GM19035 (cell line): ENCODE data around the gene MARVELD1.

Source experiments
- ATAC-seq: cut with Tn5 transposase; IDR thresholded peaks from one replicate; pipeline ENCODE4 v1.9.1; 2021; ENCODE audit not compliant: unreplicated experiment

MARVELD1 gene

DNA sequence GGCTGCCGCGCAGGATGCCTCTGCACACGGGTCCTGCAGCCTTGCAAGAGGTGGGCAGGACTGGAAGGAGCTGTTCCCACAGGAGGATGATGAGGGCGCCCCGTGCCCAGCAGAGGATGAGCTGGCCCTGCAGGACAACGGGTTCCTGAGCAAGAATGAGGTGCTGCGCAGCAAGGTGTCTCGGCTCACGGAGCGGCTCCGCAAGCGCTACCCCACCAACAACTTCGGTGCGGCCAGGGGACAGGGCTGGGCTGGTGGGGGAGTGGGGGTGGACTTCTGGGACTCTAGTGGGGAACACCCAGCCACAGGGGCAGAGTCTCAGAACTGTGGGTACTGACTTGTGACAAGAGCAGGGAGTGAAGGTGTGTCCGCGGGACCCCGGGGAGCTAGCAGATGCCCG, 39.4 kb downstream of the MARVELD1 start:
- no peak for ATAC-seq

DNA sequence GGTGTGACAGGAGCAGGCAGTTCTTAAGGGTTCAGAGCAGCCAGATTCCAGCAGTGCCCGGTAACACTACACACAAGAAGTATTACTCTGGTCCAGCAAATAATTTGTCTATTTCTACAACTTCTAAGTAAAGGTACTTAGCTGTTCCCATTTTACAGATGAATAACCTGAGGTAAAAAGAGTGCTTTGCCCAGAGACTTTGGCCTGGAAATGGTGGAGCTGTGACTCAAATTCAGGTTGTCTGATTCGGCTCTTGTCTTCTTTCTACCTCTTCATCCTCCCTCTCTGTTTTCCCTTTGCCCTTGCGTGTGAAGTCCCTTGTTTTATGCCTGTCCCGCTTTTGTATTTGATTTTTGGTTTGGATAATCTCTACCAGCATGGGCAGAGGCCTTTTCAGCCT, 41.2 kb downstream of the MARVELD1 start:
- no peak for ATAC-seq

DNA sequence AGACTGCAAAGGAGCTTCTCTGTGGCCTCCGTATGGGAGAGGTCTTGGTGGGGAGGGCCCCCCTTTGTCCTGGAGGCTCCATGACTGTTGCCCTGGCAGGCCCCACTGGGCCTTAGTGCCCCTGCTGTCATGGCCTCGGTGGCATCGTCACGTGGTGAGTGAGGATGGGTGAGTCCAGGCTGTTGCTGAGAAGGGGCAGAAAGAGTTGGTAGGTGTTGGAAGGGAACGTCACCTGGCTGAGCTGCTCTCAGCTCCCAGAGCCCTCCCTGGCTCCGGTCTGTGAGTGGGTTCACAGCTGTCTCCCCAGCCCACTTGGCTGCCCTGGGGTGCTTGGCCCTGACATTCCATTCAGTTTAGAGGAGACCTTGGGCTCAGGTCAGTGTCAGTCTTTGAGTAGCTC, 42.2 kb downstream of the MARVELD1 start:
- no peak for ATAC-seq

DNA sequence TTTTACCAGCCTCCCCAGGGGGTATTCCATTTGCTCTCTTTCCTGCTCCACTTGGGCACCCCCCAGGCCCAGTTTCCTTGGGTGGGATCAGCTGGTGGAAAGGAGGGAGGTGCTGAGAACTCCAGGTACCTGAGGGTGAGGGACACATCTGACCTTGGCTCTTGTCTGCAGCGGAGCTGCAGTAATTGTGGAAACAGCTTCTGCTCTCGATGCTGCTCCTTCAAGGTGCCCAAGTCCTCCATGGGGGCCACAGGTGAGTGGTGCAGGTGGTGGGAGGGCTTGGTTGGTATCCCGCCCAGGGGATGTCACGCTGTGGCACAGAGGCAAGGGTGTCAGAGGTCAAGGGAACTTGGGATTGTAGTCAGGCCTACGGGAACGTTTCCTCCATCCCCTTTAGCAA, 43.9 kb downstream of the MARVELD1 start:
- no peak for ATAC-seq

DNA sequence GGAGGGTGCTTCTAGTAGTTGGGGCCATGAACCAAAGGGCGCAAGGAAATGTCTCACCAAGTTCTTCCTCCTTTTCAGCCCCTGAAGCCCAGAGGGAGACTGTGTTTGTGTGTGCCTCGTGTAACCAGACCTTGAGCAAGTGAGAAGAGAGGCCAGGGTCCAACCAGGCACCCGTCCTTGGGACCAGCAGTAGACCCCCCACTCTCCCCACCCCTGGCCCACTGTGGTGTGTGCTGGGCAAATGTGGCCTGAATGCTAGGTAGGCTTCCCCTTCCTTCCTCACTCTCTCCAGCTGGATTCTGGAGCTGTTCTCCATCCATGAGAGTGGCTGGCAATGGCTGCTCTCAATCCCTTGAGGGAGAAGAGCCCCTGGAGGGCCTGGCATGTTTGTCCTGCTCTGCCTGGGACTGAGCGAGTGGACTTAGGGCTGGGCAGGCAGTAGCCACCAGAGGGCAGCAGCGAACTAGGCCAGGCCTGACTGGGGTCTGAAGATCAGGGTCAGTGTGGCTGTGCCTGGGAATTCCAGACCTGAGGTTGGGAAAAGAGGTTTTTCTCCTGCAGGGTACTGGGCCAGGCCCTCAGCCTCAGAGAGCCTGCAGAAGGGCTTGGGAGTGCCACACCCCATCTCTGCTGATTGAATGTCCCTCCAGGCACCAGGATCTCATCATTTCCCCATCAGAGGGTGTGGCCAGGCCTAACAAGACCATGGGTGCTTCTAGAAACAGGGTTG, 45.8 kb downstream of the MARVELD1 start:
- peak; percentile 59 for ATAC-seq

DNA sequence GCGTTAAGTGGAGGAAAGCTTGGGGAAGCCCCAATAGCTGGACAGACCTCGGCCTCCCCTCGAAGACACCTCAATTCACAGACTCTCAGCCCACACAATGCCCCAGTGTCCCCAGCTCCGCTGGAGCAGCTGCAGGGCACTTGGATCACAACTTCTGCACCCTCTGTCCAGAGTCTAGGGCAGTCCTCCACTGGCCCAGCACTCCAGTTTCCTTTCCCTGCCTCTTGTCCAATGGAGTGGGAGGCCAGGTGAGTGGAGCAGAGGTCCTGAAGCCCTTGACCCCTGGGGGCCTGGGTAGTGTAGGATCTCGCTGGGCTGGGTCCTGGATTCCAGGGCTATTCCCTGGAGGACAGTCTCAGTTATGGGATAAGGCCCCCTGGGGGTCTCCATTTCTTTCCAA, 46.4 kb downstream of the MARVELD1 start:
- ATAC-seq = no peak

DNA sequence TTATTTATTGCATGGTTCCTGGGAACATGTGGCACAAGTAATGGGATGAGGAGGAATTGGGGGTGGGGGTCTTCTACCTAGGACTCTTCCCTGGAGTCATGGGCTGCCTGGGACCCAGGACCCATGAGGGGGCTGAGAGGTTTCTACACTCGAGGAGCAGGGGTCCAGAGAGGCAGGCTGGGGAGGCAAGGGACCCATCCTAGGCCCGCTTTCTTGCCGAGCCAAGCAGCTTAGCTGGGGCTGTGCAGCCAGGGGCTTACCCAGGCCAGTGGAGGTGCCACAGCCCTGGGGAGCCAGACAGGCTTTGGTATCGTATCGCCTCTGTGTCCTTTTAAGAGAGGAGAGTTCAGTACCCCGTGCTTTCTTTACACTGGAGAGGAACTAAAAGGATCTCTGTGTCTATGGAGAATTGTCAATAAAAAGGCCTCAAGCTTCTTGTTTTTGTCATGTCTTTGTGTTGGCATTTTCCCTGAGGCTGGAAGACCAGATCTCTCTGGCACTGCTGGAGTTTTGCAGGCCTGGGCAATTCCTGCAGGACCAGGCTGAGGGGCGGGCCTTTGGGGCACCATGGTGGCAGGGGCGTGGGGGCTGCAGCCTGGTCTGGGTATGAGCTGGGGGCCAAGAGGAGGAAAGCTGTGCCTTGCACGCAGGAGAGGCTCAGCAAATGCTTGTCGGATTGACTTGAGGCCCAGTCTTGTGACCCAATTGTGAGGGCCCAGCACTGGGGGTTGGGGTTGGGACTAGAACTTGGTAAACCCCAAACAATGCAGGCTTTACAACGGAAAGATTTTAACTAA, 47.1 kb downstream of the MARVELD1 start:
- ATAC-seq = no peak

DNA sequence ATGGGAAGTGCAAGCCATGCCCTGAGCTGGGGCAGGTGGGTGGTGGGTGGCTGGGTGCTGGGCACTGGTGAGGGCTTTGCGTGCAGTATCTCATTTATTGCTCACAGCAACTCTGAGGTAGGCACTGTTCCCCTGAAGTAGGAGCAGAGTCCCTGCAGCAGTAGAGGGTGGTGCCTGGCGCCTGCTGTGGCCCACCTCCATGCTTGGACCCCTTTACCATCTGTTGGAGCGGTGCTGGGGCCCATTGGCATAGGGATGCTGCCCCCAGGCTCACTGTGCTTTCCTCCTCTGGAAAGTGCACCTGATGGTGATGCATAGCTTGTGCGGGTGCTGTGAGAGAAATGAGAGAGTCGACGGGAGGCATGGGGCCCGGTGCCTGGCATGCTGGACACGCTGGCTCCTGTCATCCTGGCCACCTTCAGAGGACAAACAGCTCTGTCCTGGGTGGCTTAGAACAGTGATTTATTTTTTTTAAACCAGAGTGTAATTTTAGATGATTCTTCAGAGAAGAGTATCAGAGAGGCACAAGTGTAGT, 47.9 kb downstream of the MARVELD1 start:
- no peak for ATAC-seq

DNA sequence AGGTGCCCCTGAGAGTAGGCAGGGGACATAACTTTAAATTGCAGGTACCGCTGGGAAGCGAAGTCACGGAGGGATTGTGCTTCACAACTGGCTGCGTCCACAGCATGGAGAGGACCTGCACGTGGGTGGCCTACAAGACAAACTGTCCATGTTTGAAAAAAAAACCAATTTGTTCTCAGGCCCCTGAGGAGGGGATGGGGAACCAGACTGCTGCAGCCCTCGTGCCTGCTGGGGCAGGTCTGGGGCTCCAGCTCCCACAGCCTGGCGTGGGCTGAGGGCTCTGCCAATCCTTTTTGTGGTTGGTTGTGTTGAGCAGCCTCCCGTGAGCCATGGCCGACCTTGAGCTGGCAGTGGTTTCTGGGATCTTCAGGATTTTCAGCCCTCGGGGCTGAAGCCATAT, 48.5 kb downstream of the MARVELD1 start:
- ATAC-seq = no peak

DNA sequence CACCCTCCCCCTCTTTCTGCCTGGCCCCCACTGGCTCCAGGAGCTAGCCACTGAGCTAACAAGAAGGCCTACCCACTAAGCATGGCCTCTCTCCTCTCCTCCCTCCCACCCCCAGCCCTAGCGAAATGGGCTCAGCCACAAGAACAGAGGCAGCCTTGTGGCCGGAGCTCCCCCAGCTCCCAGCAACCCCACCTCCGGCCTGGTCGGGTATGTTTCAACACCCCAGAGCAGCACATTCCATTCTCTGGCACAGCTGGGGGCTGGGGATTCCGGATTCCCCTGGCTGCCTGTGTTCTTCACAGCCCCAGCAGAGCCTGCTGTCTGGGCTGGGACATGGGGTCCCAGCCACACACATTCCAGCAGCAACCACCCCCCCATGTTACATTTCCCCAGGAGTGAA, 49.3 kb downstream of the MARVELD1 start:
- ATAC-seq = no peak

DNA sequence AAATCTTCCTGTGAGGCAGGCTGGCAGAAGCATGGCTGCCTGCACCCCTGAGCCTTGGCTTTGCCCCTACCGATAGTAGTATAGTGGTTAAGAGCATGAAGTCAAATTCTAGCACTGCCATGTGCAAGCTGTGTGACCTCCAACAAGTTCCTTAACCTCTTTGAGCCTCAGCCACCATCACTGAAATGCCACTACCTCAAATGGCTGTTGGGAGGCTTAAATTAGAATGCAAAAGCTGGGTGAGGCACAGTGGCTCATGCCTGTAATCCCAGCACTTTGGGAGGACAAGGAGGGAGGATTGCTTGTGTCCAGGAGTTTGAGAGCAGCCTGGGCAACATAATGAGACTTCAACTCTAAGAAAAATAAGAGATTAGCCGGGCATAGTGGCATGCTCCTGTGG, 49.9 kb downstream of the MARVELD1 start:
- ATAC-seq = no peak

DNA sequence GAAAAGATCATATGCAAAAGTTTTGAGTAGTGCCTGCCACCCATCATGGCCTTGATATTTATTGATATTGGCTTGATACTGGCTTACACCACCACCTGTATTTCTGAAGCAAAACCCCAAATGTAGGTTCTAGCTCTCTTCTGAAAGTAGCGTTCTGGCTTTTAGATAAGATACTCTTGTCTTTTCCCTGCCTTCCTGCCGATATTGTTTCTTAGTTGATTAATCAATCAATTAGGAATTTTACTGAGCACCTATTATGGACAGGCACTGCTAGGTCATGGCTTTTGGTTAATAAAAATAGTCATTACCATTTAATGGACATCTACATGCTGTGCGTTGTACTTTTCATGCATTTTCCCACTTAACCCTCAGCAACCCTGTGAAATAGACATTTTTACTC, 50.4 kb downstream of the MARVELD1 start:
- no peak for ATAC-seq

DNA sequence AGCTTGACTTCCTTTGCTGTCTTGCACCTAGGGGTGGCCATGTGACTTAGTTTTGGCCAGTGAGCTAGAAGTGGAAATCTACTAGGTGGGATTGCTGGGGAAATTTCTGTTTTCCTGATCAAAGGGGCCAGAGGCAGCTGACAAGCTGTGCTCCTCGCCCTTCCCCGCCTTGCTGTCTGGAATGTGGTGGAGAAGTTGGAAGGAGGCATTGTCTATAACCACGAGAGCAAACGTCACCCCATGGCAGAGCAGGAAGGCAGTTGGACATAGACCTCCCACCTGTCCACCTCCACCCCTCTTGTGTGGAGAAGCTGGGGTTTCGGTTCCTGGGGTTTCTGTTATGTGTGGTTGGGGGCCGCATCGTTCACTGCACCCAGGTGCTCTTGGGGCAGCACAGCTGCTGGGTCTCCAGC, 51.0 kb downstream of the MARVELD1 start:
- ATAC-seq = no peak

DNA sequence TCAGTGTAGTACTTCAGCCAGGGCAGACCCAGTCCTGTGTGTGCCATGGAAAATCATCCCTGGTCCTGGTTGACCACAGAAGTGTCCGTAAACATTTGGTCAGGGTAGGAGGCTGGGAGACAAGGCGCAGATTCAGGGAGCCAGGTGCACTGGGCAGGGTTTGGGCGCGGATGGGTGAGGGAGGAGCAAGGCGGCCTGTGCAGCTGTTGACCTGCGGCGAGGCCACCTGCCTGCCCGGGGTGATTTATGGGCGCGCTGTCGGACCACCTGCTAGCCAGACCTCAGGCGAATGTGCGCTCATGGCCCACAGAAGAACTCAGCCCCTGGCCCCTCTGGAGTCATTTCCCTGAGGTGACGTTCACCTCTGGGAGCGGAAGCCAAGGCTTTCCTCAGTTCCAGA, 51.7 kb downstream of the MARVELD1 start:
- no peak for ATAC-seq

DNA sequence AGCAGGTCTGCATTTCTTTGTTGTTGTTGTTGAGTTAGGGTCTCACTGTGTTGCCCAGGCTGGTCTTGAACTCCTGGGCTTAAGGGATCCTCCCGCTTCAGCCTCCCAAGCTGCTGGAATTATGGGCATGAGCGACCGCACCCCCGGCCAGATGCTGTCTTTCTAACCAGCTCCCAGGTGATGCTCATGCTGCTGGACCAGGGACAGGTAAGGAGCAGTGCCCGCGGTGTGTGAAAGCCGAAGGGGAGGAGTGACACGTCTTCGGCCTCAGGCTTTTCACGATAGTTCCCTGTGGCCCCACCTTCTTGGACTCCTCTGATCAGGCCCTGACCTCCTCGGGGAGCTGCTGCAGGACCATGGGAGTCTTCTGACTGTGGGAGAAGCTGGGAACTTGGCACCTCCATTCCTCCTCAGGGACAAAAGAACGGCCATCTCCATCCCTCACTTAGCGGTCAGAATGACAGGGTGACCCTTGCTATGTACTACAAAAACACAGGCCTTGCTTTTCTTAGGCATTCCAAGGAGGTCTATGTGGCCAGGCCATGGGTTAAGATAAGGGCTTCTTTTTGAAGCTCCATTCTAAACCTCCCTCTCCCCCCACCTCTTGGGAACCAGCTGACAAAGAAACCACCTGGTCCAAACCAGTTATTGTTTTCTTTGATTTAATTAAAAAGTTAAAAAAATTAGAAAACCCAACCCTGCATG, 52.7 kb downstream of the MARVELD1 start:
- ATAC-seq = no peak

DNA sequence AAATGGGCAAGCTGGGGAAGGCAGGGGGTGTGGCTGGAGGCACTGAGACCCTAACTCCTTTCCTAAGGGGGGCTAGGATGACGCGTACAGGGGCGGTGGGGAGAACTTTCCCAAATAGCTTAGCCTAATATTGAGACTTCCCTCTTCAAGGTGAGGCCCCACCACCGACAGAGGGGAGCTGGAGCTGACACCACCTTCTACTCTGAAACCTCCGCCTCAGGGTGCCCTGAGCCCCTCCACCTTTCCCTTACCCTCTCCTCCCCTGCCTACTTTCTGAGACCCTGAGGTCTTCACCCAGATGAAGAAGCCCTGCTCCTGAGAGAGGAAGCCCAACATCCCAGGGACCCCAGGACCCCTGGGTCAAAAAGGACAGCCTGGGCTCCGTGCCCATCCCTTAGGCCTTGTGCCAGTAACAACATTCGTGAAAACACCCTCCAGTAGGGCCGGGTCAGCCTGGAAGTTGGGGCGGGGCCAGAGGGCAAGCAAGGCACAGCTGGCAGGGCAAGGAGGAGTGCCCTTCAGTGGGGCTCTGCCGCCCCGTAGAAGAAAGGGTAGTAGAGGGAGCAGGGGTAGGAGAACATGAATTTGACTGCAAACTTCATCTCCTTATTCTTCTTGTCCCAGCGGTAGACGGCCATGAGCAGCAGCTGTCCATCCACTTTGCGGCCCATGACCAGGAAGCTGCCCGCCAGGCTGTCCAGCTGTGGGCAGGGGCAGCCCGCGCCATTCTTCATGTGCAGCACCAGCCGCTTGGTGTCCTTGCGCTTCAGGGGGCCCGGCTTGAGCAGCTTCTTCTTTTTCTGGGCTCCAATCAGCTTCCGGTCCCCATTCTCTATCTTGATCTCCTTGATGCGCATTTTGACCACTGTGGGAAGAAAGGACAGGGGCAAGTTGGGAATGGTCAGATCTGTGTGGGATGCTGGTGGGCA, 53.7 kb downstream of the MARVELD1 start:
- ATAC-seq = no peak
